ENCODE results near the gene C15orf40.

Gene C15orf40

DNA sequence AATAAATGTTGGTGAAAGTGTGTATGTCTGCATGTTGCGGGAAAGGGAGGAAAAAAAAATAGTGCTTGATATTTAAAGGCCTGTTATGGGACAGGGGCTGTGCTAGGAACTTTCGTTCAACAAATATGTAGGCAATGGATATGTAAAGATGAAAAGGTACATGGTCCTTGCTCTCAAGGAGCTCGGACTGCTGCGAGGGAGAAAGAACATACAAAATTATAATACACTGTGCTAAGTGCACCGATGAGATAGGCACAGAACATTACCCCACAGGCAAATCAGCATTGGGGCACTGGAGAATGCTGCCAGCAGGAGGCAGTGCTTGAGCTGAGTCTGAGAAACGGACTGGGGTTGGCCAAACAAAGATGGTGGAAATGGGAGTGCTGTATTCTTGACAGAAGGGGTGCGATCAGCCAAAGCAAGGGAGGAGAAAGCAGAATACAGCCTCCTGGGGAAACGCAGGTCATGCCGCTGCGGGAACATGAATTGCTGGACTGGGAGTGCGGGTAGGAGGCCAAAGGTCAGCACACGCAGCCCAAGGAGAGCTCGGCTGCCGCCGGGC, 649 bp downstream of the C15orf40 start (continued):
- TF ChIP-seq ZSCAN30 (tag by site-specific recombination; IDR thresholded peaks at IDR 0.05) = peak; percentile 11; the same call in 1 of the 2 replicates
- TF ChIP-seq ZNF561 (tag by site-specific recombination; IDR thresholded peaks at IDR 0.05; ENCODE audit: borderline replicate concordance) = peak; percentile 23; the same call in 1 of the 2 replicates
- TF ChIP-seq ZFP37 (tag by site-specific recombination; IDR thresholded peaks at IDR 0.05) = no peak; the same call in 1 of the 2 replicates
- TF ChIP-seq ZBTB7A (tag by site-specific recombination; IDR thresholded peaks at IDR 0.05; ENCODE audit: low read depth) = no peak
- peak; percentile 82 for TF ChIP-seq ZNF2 (tag by site-specific recombination; IDR thresholded peaks at IDR 0.05)
- TF ChIP-seq, protein P1, sequence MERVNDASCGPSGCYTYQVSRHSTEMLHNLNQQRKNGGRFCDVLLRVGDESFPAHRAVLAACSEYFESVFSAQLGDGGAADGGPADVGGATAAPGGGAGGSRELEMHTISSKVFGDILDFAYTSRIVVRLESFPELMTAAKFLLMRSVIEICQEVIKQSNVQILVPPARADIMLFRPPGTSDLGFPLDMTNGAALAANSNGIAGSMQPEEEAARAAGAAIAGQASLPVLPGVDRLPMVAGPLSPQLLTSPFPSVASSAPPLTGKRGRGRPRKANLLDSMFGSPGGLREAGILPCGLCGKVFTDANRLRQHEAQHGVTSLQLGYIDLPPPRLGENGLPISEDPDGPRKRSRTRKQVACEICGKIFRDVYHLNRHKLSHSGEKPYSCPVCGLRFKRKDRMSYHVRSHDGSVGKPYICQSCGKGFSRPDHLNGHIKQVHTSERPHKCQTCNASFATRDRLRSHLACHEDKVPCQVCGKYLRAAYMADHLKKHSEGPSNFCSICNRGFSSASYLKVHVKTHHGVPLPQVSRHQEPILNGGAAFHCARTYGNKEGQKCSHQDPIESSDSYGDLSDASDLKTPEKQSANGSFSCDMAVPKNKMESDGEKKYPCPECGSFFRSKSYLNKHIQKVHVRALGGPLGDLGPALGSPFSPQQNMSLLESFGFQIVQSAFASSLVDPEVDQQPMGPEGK (tag by site-specific recombination; IDR thresholded peaks at IDR 0.05) = 0 out of 2 replicates have a peak, but pooled peaks have one; percentile 36
- no peak for TF ChIP-seq ZSCAN16 (tag by site-specific recombination; IDR thresholded peaks at IDR 0.05)
- TF ChIP-seq, protein P2, sequence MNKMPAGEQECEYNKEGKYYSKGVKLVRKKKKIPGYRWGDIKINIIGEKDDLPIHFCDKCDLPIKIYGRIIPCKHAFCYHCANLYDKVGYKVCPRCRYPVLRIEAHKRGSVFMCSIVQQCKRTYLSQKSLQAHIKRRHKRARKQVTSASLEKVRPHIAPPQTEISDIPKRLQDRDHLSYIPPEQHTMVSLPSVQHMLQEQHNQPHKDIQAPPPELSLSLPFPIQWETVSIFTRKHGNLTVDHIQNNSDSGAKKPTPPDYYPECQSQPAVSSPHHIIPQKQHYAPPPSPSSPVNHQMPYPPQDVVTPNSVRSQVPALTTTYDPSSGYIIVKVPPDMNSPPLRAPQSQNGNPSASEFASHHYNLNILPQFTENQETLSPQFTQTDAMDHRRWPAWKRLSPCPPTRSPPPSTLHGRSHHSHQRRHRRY (tag by site-specific recombination; IDR thresholded peaks at IDR 0.05) = no peak
- TF ChIP-seq ZNF248 (tag by site-specific recombination; IDR thresholded peaks at IDR 0.05) = no peak
- TF ChIP-seq, protein P3, sequence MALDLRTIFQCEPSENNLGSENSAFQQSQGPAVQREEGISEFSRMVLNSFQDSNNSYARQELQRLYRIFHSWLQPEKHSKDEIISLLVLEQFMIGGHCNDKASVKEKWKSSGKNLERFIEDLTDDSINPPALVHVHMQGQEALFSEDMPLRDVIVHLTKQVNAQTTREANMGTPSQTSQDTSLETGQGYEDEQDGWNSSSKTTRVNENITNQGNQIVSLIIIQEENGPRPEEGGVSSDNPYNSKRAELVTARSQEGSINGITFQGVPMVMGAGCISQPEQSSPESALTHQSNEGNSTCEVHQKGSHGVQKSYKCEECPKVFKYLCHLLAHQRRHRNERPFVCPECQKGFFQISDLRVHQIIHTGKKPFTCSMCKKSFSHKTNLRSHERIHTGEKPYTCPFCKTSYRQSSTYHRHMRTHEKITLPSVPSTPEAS (tag by site-specific recombination; IDR thresholded peaks at IDR 0.05) = 0 out of 2 replicates have a peak, but pooled peaks have one; percentile 11
- no peak; the same call in 1 of the 2 replicates for TF ChIP-seq KLF7 (tag by site-specific recombination; IDR thresholded peaks at IDR 0.05; ENCODE audit: borderline replicate concordance)
- TF ChIP-seq ZNF335 (tag by site-specific recombination; conservative IDR thresholded peaks at IDR 0.05) = no peak; the same call in 1 of the 2 replicates
- TF ChIP-seq ZFHX2 (tag by site-specific recombination; conservative IDR thresholded peaks at IDR 0.05) = no peak
- TF ChIP-seq ZNF776 (tag by site-specific recombination; IDR thresholded peaks at IDR 0.05; ENCODE audit: borderline replicate concordance) = no peak
- TF ChIP-seq, protein P4, sequence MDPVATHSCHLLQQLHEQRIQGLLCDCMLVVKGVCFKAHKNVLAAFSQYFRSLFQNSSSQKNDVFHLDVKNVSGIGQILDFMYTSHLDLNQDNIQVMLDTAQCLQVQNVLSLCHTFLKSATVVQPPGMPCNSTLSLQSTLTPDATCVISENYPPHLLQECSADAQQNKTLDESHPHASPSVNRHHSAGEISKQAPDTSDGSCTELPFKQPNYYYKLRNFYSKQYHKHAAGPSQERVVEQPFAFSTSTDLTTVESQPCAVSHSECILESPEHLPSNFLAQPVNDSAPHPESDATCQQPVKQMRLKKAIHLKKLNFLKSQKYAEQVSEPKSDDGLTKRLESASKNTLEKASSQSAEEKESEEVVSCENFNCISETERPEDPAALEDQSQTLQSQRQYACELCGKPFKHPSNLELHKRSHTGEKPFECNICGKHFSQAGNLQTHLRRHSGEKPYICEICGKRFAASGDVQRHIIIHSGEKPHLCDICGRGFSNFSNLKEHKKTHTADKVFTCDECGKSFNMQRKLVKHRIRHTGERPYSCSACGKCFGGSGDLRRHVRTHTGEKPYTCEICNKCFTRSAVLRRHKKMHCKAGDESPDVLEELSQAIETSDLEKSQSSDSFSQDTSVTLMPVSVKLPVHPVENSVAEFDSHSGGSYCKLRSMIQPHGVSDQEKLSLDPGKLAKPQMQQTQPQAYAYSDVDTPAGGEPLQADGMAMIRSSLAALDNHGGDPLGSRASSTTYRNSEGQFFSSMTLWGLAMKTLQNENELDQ (tag by site-specific recombination; IDR thresholded peaks at IDR 0.05; ENCODE audit: low read depth) = no peak
- no peak for TF ChIP-seq ZNF292 (tag by site-specific recombination; IDR thresholded peaks at IDR 0.05; ENCODE audit: borderline replicate concordance, low read depth)
- no peak; the same call in 1 of the 2 replicates for TF ChIP-seq ZNF121 (tag by site-specific recombination; IDR thresholded peaks at IDR 0.05)
- TF ChIP-seq, protein P5, sequence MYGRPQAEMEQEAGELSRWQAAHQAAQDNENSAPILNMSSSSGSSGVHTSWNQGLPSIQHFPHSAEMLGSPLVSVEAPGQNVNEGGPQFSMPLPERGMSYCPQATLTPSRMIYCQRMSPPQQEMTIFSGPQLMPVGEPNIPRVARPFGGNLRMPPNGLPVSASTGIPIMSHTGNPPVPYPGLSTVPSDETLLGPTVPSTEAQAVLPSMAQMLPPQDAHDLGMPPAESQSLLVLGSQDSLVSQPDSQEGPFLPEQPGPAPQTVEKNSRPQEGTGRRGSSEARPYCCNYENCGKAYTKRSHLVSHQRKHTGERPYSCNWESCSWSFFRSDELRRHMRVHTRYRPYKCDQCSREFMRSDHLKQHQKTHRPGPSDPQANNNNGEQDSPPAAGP (tag by site-specific recombination; IDR thresholded peaks at IDR 0.05) = no peak
- TF ChIP-seq ZFP69B (tag by site-specific recombination; IDR thresholded peaks at IDR 0.05) = no peak
- TF ChIP-seq PRDM1 (tag by site-specific recombination; IDR thresholded peaks at IDR 0.05) = no peak
- TF ChIP-seq ZNF341 (tag by site-specific recombination; IDR thresholded peaks at IDR 0.05; ENCODE audit: low read depth) = no peak
- TF ChIP-seq, protein P6, sequence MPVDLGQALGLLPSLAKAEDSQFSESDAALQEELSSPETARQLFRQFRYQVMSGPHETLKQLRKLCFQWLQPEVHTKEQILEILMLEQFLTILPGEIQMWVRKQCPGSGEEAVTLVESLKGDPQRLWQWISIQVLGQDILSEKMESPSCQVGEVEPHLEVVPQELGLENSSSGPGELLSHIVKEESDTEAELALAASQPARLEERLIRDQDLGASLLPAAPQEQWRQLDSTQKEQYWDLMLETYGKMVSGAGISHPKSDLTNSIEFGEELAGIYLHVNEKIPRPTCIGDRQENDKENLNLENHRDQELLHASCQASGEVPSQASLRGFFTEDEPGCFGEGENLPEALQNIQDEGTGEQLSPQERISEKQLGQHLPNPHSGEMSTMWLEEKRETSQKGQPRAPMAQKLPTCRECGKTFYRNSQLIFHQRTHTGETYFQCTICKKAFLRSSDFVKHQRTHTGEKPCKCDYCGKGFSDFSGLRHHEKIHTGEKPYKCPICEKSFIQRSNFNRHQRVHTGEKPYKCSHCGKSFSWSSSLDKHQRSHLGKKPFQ (tag by site-specific recombination; IDR thresholded peaks at IDR 0.05) = no peak
- TF ChIP-seq ZNF654 (tag by site-specific recombination; IDR thresholded peaks at IDR 0.05; ENCODE audit: low read depth) = peak; percentile 32; the same call in 1 of the 2 replicates
- TF ChIP-seq, protein P7, sequence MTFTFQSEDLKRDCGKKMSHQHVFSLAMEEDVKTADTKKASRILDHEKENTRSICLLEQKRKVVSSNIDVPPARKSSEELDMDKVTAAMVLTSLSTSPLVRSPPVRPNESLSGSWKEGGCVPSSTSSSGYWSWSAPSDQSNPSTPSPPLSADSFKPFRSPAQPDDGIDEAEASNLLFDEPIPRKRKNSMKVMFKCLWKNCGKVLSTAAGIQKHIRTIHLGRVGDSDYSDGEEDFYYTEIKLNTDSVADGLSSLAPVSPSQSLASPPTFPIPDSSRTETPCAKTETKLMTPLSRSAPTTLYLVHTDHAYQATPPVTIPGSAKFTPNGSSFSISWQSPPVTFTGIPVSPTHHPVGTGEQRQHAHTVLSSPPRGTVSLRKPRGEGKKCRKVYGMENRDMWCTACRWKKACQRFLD (tag by site-specific recombination; IDR thresholded peaks at IDR 0.05) = no peak
- no peak for TF ChIP-seq ZNF37A (tag by site-specific recombination; IDR thresholded peaks at IDR 0.05)
- TF ChIP-seq ZNF157 (tag by site-specific recombination; IDR thresholded peaks at IDR 0.05) = 0 out of 2 replicates have a peak, but pooled peaks have one; percentile 27
- TF ChIP-seq, protein P8, sequence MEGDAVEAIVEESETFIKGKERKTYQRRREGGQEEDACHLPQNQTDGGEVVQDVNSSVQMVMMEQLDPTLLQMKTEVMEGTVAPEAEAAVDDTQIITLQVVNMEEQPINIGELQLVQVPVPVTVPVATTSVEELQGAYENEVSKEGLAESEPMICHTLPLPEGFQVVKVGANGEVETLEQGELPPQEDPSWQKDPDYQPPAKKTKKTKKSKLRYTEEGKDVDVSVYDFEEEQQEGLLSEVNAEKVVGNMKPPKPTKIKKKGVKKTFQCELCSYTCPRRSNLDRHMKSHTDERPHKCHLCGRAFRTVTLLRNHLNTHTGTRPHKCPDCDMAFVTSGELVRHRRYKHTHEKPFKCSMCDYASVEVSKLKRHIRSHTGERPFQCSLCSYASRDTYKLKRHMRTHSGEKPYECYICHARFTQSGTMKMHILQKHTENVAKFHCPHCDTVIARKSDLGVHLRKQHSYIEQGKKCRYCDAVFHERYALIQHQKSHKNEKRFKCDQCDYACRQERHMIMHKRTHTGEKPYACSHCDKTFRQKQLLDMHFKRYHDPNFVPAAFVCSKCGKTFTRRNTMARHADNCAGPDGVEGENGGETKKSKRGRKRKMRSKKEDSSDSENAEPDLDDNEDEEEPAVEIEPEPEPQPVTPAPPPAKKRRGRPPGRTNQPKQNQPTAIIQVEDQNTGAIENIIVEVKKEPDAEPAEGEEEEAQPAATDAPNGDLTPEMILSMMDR (tag by site-specific recombination; IDR thresholded peaks at IDR 0.05) = peak; percentile 88
